Measurements from ENCODE around the gene NAA40.

The NAA40 gene

DNA sequence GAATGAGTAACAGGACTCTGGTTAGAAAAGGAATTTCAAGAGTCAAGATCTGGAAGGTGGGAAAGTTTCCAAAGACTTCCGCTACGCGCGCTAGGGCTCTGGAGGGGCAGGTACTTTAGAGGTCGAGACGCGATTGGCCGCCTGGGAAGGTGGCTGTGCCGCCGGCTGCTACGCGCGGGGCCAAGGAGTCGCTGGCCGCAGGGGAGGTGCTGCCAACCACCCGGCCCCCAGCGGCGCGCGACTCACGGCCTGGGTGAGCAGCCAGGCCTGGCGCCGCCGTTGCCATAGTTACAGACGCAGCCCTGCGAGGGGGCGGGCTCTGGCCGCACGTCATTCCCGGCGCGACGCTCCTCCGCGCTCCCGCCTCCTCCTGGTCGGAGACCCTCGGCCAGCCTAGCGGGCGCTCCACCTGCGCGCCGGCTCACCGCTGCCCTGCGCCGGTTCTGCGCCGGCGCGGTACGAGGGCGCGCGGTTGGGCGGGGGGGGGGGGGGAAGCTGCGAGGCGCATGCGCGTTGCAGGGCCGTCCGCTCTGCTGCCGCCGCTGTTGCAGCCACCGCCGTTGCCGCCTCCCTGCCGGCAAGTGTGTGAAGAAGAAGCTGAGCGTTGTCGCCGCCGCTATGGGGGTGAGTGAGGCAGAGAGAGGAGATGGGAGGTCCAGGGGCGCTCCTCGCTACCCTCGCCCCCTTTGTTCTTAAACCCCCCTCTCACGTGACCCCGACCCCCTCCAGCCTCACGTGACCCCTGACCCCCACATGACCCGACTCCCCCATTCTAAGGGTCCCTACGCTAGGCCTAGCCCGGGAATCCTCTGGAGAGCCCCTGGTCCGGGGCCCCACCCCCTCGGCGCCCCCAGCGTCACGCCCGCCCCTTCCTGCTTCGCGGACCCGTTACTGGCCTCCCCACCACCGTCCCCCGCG, at the start of gene NAA40:
Gene NAA40, plus strand, starts transcription at position 524 of the 918 bp plus-strand sequence. Its CDS starts 95 bp downstream, at position 619.
- FAIRE-seq (peak; percentile 79), DNase-seq (ENCODE audit: insufficient read length, low spot score) (peak; percentile 98)

DNA sequence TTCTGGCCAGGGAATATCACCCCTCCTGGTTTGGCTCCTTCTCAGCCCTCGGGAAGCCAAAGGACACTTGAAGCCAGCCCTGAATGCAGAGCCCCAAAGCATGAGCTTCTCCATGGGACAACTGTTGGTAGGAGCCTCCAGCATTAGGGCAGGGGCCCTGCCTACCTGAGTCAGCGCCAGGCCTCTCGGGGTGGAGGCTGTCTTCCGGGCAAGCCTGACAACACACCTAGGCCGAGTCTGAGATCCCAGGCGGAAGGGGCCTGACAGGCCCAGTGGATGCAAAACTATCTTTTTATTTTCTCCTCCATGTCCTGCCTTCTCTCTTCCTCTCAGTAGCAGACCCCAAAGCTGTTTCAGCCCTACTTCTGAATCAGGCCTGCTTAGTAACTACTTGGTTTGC, 49.5 kb upstream of the NAA40 start:
- DNase-seq (ENCODE audit: insufficient read length, low spot score) (no peak), FAIRE-seq (no peak)

DNA sequence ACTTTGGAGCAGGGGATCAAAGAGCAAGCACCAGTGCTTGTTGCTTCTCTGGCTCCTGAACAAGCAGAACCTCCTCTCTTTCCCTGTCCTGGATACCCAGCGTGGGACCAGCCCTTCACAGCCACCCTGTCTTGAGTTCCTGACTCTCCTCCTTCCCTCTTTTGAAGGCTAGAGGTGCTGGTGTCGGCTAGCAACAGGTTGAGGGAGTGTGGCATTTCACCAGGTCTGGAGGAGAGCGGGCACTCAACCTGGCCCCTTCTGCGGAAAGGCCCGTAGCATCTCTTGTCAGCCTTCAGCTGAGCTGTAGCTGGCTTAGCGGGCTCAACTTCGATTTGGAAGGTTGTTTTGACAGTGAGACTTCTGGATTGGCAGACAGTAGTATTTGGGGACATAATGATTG, 48.4 kb upstream of the NAA40 start:
- no peak for DNase-seq (ENCODE audit: insufficient read length, low spot score)
- no peak for FAIRE-seq

DNA sequence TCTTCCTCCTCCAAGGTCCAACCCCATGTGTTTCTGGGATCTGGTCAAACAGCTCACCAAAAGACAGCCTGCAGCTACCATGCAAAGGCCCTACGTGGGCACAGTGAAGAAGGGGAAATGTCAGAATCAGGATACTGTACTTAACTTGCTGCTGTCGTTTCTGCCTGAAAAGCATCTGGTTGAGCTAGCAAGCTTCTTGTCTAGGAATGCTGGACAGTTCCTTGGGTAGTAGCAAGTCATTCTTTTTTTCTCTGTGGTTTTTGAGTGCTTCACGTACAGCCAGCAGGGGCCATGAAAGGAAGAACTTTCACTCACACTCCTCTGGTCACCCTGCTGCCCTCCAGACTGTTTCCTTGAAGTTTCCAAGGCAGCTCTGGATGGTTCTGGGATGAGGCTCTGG, 46.6 kb upstream of the NAA40 start:
- FAIRE-seq (no peak), DNase-seq (ENCODE audit: insufficient read length, low spot score) (no peak)

DNA sequence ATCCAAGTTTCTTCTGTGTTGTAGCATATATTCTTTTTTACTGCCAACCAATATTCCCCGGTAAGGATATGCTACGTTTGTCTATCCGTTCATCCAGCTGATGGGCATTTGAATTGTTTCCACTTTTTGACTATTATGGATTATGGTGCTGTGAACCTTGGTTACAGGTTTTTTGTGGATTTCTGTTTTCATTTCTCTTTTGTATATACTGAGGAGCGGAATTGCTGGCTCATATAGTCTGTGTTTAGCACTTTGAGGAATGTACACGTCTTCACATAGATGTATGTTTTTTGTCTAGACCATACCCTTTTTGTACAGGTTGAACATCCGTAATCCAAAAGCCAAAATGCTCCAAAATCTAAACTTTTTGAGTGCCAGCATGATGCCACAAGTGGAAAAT, 45.4 kb upstream of the NAA40 start:
- FAIRE-seq: no peak
- DNase-seq (ENCODE audit: insufficient read length, low spot score): no peak

DNA sequence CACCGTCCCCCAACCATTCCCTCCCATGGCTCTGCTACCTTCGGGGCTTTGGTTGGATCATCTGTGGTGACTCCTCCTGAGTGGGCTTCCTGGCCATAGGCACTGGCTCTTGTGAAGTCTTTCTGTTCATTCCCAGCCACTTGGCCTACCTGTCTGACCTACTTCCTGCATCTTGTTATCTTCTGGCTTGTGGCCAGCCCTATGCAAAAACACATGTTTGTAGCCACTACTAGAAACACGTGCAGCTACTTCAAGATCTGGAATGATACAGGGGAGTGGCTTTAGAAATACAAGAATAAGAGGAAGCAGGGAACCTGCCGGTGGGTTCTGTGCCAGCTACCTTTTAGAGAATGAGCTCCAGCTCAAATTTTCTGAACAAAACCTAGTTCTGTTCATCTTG, 42.7 kb upstream of the NAA40 start:
- FAIRE-seq (no peak), DNase-seq (ENCODE audit: insufficient read length, low spot score) (no peak)

DNA sequence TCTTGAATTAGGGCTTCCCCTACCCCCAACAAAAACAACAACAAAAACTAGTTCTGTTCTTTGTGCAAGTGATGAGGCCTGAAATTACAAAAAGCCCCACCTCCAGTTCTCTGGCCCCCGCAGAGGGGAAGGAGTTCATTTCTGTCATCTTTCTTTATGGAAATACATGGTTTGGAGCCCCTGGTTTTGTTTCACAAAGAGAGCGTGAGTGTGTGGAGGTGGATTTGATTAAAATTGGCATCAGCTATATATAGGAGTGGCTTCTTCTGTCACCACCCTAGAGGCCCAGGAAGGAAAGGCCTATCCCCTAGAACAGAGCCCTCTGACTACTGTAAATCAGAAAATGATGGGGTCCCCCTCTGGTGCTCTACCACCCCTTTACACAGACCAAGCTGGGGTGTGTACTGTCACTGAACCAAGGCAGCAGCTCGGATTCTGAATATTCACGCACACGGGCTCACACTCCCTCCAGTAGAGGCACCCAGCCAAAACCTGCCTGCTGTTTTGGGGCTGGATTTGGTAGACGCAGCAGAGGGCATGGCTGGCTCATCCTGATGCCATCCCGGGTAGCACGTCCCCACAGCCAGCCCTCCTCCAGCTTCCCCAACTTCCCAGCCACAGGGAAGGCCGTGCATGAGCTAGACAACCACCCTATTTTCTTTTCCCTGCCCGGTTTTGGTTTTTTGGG, 41.2 kb upstream of the NAA40 start:
- FAIRE-seq: no peak
- DNase-seq (ENCODE audit: insufficient read length, low spot score): no peak

DNA sequence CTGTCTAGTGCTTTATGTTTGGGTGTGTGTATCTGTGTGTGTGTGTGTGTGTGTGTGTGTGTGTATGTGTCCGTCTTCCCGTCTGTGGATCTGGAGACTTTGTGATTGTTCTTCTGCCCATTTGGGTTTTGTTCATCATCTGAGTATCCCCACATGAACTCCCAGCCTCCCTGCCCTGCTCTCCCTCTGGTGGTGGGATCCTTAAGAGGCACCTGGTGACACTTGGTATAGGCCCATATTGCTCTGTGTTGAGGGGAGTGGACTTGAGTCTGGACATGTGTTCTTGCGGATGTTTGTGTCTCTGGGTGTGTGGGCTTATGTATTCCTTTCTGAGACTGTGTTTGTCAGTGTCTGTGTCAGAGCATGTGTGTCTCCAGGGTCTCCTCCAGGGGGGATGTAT, 37.1 kb upstream of the NAA40 start:
- DNase-seq (ENCODE audit: insufficient read length, low spot score): no peak
- FAIRE-seq: no peak

DNA sequence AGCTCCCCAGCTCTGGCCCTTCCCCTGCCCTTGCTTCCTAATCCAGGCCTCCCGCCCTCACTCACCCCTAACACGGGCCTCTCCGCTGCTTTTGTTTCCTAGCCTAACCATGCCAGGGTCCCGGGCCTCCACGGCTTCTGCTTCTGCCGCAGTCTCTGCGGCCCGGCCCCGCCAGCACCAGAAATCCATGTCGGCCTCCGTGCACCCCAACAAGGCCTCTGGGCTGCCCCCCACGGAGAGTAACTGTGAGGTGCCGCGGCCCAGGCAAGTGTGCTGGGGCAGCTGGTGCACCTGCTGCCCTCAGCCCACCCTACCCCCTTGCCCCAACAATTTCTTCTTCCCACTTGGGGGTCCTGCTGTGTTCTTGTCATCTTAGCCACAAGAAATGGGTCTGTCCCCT, 34.9 kb upstream of the NAA40 start:
- no peak for FAIRE-seq
- DNase-seq (ENCODE audit: insufficient read length, low spot score): no peak

DNA sequence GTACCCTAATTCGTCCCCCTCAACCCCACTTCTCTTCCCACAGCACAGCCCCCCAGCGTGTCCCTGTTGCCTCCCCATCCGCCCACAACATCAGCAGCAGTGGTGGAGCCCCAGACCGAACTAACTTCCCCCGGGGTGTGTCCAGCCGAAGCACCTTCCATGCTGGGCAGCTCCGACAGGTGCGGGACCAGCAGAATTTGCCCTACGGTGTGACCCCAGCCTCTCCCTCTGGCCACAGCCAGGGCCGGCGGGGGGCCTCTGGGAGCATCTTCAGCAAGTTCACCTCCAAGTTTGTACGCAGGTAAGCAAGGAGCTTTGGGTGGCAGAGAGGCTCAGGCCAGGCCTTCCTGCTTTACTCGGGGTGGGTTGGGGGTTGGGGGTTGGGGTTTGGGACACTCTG, 34.1 kb upstream of the NAA40 start:
- no peak for FAIRE-seq
- DNase-seq (ENCODE audit: insufficient read length, low spot score): no peak

DNA sequence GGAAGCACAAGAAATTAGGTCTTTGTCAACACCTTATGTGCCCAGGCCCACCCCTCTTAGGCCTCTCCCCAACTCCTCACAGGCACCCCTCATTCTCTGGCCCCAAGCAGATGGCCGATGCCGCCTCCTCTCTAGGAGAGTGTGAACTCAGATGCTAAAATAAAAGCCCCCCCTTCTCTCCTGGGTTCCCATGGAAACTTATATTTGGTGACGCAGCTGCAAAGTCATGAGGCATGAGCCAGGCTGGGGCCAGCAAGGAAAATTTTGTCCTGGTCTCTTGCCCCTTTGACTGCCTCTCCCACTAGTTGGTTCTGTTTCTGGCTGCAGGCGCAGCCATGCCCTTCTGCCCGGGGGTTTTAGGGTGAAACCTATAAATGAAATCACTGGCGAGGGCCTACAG, 33.6 kb upstream of the NAA40 start:
- DNase-seq (ENCODE audit: insufficient read length, low spot score): no peak
- no peak for FAIRE-seq

DNA sequence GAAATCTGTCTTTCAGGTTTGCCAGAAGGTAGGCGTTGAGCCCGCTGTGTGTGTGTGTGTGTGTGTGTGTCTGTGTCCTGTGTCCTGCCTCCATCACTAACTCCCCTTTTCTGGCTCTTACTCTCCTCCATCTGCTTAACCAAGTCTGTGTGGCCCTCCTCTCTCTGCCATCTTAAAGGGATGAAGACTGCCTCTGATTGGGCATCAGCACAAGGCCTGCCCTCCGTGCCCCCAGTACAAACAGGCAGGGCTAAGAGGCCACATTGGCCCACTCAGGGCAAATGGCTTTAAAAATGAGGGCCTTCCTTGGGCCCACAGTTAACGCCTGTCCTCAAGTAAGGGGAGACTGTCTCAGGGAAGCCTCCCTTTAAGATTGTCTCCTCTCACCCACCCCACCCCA, 32.7 kb upstream of the NAA40 start:
- no peak for FAIRE-seq
- no peak for DNase-seq (ENCODE audit: insufficient read length, low spot score)

DNA sequence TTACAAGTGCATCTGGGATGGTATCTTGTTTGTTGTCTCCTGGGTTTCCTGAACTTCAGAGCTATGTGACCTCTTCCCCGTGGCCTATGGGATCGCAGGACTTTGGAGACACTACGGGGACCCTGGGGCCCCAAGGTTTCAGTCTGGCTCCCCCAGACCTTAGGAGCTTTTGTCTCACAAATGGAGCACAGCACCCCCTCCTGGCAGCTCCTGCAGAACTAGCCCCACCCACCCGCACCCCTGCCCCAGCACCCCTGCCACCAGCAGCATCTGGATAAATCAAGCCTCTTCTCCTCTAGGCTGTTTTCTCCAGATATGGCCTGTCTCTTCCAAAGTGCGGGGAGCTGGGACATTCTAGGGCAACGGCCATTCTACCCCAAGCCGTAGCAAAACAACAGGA, 32.2 kb upstream of the NAA40 start:
- DNase-seq (ENCODE audit: insufficient read length, low spot score) (no peak), FAIRE-seq (no peak)

DNA sequence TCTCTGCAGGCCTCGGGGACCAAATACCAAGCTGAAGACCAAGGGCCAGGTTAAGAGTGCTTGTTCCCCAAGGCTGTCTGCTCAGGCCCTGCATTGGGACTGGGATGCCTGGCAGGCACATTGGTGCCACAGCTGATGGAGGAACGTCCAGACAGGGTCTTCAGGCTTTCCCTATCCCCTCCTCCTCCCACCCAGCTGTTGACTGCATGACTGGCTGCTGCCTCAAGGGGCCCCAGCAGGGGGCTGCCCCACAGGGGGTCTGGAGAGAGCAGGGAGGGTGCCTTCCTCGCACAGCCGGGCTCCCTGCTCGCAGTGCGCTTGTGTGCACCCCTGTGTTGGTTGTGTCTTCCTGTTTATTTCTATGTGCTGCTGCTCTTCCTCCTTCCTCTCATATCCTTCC, 31.7 kb upstream of the NAA40 start:
- DNase-seq (ENCODE audit: insufficient read length, low spot score) (no peak), FAIRE-seq (no peak)

DNA sequence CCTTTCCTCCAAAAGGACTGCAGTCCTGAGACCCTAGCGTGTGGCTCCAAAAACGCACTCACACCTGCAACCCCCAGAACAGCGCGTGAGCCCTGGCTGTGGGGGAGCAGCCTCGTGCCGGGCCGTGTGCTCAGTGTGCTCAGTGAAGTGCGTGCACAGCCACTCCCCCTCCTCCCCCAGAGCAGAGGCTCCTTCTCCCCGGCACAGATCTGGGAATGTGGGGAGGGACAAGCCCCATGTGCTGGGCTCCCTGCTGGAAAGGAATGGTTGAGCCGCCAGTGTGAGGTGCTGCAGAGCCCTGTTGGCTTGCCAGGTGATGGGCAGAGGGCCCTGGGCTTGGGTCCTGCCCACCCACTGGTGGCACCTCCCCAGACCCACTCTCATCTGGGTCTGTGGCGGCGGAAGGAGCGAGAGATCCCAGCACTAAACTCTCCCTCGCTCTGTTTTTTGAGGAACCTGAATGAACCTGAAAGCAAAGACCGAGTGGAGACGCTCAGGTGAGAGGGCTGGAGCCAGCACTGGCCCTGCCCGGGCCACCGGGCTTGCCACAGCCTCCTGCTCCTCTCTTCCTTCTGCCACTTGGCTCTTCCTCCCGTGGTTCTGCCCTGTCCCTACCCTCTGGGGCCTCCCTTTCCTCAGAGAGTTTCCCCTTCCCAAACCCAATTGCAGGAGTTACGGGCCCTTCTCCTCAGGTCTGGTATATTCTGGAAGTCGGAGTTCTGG, 30.8 kb upstream of the NAA40 start:
- FAIRE-seq: no peak
- no peak for DNase-seq (ENCODE audit: insufficient read length, low spot score)

DNA sequence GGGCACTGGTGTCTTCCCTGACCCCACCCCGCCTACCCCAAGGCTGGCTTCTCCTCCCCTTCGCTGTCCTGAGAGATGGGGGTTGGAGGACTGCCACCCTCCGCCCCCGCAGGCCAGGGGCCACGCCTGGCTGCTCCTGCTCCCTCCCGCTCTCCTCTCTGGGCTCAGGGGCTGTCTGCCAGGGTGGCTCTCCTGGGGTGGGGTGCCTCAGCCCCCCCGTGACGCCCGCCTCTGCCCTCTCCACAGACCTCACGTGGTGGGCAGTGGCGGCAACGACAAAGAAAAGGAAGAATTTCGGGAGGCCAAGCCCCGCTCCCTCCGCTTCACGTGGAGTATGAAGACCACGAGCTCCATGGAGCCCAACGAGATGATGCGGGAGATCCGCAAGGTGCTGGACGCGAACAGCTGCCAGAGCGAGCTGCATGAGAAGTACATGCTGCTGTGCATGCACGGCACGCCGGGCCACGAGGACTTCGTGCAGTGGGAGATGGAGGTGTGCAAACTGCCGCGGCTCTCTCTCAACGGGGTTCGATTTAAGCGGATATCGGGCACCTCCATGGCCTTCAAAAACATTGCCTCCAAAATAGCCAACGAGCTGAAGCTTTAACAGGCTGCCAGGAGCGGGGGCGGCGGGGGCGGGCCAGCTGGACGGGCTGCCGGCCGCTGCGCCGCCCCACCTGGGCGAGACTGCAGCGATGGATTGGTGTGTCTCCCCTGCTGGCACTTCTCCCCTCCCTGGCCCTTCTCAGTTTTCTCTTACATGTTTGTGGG, 30.0 kb upstream of the NAA40 start:
- no peak for FAIRE-seq

DNA sequence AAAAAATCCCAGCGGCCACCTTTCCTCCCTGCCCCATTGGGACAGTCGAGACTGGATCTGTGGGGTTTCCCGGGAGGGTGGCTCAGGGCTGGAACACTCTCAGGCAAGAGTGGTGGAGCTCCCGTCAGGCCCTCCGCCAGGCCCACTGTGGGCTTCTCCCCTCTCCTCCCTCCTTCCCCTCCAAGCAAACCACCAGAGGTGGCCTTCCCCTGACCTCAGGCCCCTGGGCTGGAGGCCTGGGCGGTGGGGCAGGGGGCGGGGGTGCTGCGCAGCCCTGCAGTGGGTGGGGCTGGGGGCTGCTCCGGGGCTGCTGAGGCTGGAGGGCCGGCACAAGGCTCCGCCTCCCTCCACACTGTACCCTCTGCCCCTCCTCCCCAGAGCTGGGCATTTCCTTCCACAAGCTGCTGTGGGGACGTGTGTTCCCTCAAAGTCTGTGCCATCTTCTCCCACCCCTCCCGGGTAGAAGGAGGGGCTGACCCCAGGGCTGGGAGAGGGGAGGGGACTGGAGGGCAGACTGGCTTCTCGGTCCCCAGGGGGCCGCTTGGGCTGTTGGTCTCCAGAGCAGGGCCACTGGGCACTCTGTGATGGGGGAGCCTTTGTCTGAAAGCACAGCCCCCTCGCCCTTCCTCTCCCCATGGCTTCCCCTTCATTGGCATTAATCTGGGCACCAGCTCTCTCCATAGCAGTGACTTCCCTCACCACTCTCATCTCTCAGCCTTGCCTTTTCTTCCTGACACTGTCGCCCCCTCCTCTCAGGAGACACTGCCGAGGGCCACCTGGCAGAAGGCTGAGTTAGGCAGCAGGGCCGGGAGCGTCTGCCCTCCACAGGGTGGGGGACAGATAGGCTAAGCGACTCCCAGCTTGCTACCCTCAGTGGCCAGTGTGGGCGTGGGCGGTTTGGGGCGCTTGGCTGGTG, 29.0 kb upstream of the NAA40 start:
- FAIRE-seq (no peak), DNase-seq (ENCODE audit: insufficient read length, low spot score) (no peak)

More for the DNA sequence above, 30.0 kb upstream of the NAA40 start:
- DNase-seq (ENCODE audit: insufficient read length, low spot score): no peak

DNA sequence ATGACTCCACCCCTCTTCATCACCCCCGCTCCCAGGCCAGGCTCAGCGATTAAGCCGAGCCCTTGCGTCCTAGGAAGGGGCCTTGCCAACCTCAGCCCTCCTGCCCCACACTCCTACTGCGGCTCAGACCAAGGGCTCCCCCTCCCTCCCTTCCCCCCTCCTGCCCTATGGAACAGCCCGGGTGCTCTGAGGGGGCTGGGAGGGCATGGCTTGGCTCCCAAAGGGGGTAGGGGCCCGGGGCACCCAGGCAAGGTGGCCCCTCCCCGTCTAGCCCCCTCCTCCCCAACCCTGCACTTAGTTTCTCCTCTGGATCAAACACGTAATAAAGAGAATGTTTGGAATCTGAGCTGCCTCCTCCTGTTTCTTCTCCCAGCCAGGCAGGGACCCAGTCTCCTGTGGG, 28.1 kb upstream of the NAA40 start:
- FAIRE-seq (no peak), DNase-seq (ENCODE audit: insufficient read length, low spot score) (no peak)

DNA sequence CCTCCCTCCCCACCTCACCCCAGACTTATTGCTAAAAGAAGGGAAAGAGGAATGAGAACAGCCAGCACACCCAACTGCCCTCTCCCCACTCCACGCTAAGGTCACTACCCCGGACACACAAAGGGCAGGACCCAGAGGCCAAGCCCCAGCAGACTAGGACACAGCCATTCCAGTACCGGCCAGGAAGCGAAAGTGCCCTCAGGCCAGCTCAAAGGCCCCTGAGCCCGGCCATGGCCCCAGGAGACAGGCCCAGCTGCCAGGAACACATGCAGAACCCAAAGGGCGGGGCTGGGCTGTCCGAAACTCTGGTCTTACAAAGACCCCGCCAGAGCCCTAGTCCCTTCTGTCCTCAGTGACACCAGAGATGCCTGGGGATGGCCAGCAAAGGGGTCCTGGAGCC, 27.4 kb upstream of the NAA40 start:
- no peak for FAIRE-seq

DNA sequence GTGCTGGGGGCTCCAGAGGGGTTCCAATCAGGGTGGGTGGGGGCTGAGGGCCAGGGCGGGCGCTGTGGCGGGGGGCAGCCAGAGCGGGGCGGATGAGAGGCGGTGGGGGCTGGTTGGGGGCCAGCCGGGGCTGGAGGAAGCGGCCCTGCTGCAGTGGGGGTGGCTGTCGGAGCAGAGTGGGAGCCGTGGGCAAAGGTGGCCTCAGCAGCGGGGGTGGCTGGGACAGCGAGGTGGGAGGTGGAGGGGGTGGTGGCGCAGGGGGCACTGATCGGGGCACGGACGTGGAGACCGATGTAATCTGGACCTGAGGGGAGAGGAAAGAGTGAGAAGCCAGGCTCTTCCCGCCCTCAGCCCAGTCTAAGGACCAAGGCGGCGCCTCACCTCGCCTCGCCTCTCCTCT, 26.9 kb upstream of the NAA40 start:
- DNase-seq (ENCODE audit: insufficient read length, low spot score) (no peak), FAIRE-seq (no peak)

More for the DNA sequence above, 27.4 kb upstream of the NAA40 start:
- no peak for DNase-seq (ENCODE audit: insufficient read length, low spot score)
